ENCODE measurements around the gene CHMP1A. TPM values are rescaled to one million over a fixed set of nuclear protein-coding genes. Genes with fewer than 3 reads are reported as not detected.
A peak's percentile ranks its signal among the peaks of the same experiment; 100 is the strongest.

The CHMP1A gene
- total RNA-seq, 1 experiment from 2014 or later: 158 TPM

DNA sequence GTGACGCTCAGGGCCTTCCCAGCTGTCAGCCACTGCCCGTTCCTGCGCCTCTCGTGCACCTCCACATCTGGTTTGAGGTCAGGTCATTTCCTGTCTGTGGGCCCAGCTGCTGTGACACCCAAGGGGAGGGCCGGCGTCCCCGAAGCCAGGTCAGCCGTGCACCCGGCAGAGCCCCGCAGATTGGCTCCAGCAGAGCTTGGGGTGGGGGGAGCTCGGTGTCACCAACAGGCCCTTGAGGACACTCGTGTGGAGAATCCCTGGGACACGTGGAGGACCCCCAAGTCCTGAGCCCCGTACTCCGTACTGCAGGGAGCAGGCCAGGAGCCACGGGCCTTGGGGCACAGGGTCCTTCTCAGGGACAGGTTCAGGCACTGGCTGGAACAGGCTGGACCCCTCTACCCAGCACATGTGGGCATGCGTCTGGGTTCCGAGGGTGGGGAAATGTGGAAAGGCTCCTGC is 39.2 kb upstream of the CHMP1A start:
- no peak overlapping the region for H3K4me3 ChIP-seq (replicated peaks in 1 of 2; ENCODE audit: low read depth in 1 of 2, low read length in 2 of 2)
- no peaks in the 10 kb centered on the region for H3K9me2 ChIP-seq (ENCODE audit: insufficient read depth)
- H4K20me1 ChIP-seq (ENCODE audit: insufficient read depth): peaks cover 3% of the 10 kb centered on the region; the same call in 1 of the 2 replicates
- no peak overlapping the region for H3K9ac ChIP-seq (ENCODE audit: low read length)
- DNase-seq (ENCODE audit: low read depth, low spot score) (no peak), ATAC-seq (no peak)
- TF ChIP-seq TCF7L2 (IDR thresholded peaks at IDR 0.05; ENCODE audit: borderline replicate concordance, extremely low read depth, insufficient read depth, insufficient read length) (no peak), CEBPB (IDR thresholded peaks at IDR 0.05; ENCODE audit: low read depth) (no peak)
- peaks cover 10 to 20% of the 10 kb centered on the region in 2 experiments for H3K4me1 ChIP-seq (ENCODE audit: control insufficient read depth in 1 of 2, insufficient read depth in 2 of 2, low read length in 2 of 2)
- CTCF ChIA-PET: no interaction called here
- POLR2A ChIA-PET: interaction anchor here (0.6 to 1.2 kb wide), 2 partner anchors 9 to 10 kb away, joined by 3 read pairs; partner anchors contain the start of gene CDK10
- H2AFZ ChIP-seq (ENCODE audit: low read depth, low read length, poor library complexity, severe bottlenecking): no peak overlapping the region
- H3K27me3 ChIP-seq (ENCODE audit: insufficient read depth, low read length): no peaks in the 10 kb centered on the region
- H3K9me3 ChIP-seq (ENCODE audit: control insufficient read depth in 1 of 2, insufficient read depth in 1 of 2, low read depth in 1 of 2, low read length in 2 of 2): no peaks in the 10 kb centered on the region
- peaks cover 24% of the 10 kb centered on the region for H3K79me2 ChIP-seq (ENCODE audit: insufficient read depth, low read length)
- H3K27ac ChIP-seq (ENCODE audit: low read depth, low read length): peak overlapping the region; percentile 10; the same call in 1 of the 2 replicates
- H3K36me3 ChIP-seq (ENCODE audit: control insufficient read depth in 1 of 2, insufficient read depth in 2 of 2, low read length in 2 of 2): peaks cover 22 to 44% of the 10 kb centered on the region in 2 experiments; a peak in 3 of 4 replicates
- no peak overlapping the region for H3K4me2 ChIP-seq (ENCODE audit: low read length)
- no TSS peak for BruUV-seq (replicated peaks)
- intact Hi-C loops (cut with micrococcal nuclease): no loop called here
- RAD21 ChIA-PET (ENCODE audit: low non-redundant PET in 1 of 2, low total read pairs in 2 of 2, uncharacterized antibody in 2 of 2, unreplicated experiment in 2 of 2): no interaction called here

DNA sequence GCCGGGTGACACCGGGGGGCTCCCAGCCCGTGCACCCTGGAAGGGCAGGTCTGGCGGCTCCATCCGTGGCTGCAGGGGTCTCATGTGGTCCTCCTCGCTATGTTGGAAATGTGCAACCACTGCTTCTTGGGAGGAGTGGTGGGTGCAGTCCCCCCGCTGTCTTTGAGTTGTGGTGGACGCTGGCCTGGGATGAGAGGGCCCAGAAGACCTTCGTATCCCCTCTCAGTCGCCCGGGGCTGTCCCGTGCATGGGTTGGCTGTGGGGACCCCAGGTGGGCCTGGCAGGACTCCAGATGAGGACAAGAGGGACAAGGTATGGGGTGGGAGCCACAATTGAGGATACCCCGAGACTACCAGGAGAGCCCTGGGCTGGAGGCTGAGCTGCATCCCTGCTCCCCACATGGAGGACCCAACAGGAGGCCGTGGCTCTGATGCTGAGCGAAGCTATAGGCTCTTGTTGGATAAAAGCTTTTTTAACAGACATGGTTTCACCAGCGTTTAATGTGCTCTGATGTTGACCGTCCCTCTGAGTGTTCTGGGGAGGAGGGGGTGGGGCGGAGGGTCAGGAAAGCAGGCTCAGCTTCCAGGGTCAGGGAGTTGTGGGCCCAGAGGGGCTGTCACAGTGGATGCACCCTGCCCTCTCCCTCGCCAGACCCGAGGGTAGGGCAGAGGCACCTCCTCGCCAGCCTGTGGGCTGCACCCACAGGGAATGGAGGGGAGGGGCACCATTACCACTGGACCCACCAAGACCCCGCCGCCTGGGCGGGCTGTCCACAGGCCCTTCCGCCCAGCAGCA is 38.6 kb upstream of the CHMP1A start:
- H3K9ac ChIP-seq (ENCODE audit: low read length): no peak overlapping the region
- peaks cover 3% of the 10 kb centered on the region; the same call in 1 of the 2 replicates for H4K20me1 ChIP-seq (ENCODE audit: insufficient read depth)
- H3K79me2 ChIP-seq (ENCODE audit: insufficient read depth, low read length): peaks cover 21% of the 10 kb centered on the region
- ChIA-PET RAD21 (ENCODE audit: low non-redundant PET in 1 of 2, low total read pairs in 2 of 2, uncharacterized antibody in 2 of 2, unreplicated experiment in 2 of 2) (no interaction called here), CTCF (interaction anchor here (0.9 kb wide), 1 partner anchor 130 kb away, joined by 4 read pairs; no protein-coding TSS in a partner anchor), POLR2A (interaction anchor here (1.4 kb wide), 1 partner anchor 10 kb away, joined by 4 read pairs; the partner anchor contains the start of gene CDK10)
- no peaks in the 10 kb centered on the region for H3K9me3 ChIP-seq (ENCODE audit: control insufficient read depth in 1 of 2, insufficient read depth in 1 of 2, low read depth in 1 of 2, low read length in 2 of 2)
- TSS peak; percentile 39 for BruUV-seq (replicated peaks)
- H2AFZ ChIP-seq (ENCODE audit: low read depth, low read length, poor library complexity, severe bottlenecking): no peak overlapping the region
- ATAC-seq (no peak), DNase-seq (ENCODE audit: low read depth, low spot score) (no peak)
- intact Hi-C loops (cut with micrococcal nuclease): no loop called here
- no peak overlapping the region for H3K4me2 ChIP-seq (ENCODE audit: low read length)
- H3K9me2 ChIP-seq (ENCODE audit: insufficient read depth): no peaks in the 10 kb centered on the region
- H3K4me3 ChIP-seq (replicated peaks in 1 of 2; ENCODE audit: low read depth in 1 of 2, low read length in 2 of 2): no peak overlapping the region
- TF ChIP-seq POLR2A (IDR thresholded peaks at IDR 0.05; ENCODE audit: borderline replicate concordance, extremely low read depth, insufficient read depth, insufficient read length) (peak; percentile 28), POLR2AphosphoS5 (IDR thresholded peaks at IDR 0.05; ENCODE audit: low read depth, low read length) (peak; percentile 75)
- TF ChIP-seq, protein P1, sequence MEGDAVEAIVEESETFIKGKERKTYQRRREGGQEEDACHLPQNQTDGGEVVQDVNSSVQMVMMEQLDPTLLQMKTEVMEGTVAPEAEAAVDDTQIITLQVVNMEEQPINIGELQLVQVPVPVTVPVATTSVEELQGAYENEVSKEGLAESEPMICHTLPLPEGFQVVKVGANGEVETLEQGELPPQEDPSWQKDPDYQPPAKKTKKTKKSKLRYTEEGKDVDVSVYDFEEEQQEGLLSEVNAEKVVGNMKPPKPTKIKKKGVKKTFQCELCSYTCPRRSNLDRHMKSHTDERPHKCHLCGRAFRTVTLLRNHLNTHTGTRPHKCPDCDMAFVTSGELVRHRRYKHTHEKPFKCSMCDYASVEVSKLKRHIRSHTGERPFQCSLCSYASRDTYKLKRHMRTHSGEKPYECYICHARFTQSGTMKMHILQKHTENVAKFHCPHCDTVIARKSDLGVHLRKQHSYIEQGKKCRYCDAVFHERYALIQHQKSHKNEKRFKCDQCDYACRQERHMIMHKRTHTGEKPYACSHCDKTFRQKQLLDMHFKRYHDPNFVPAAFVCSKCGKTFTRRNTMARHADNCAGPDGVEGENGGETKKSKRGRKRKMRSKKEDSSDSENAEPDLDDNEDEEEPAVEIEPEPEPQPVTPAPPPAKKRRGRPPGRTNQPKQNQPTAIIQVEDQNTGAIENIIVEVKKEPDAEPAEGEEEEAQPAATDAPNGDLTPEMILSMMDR (IDR thresholded peaks at IDR 0.05 in 2 of 3, conservative IDR thresholded peaks at IDR 0.05 in 1 of 3; ENCODE audit: borderline replicate concordance in 1 of 3, insufficient read depth in 1 of 3, low read depth in 2 of 3, low read length in 2 of 3): no peak
- H3K27ac ChIP-seq (ENCODE audit: low read depth, low read length): peak overlapping the region; percentile 28; the same call in 1 of the 2 replicates
- H3K27me3 ChIP-seq (ENCODE audit: insufficient read depth, low read length): no peaks in the 10 kb centered on the region
- H3K36me3 ChIP-seq (ENCODE audit: control insufficient read depth in 1 of 2, insufficient read depth in 2 of 2, low read length in 2 of 2): peaks cover 27 to 50% of the 10 kb centered on the region in 2 experiments; a peak in 3 of 4 replicates
- peaks cover 10 to 20% of the 10 kb centered on the region in 2 experiments for H3K4me1 ChIP-seq (ENCODE audit: control insufficient read depth in 1 of 2, insufficient read depth in 2 of 2, low read length in 2 of 2)

All from HCT116 (cell line).